ENCODE data around the gene FOLH1.
"Not testable (repeated sequence)": the region's sequence is repeated elsewhere in the genome, so short reads cannot be mapped to it uniquely, and the experiment has no call there.

GRCh38 chr11:49171613-49172012 is 36.8 kb downstream of the FOLH1 start:
- TF ChIP-seq, protein P1, sequence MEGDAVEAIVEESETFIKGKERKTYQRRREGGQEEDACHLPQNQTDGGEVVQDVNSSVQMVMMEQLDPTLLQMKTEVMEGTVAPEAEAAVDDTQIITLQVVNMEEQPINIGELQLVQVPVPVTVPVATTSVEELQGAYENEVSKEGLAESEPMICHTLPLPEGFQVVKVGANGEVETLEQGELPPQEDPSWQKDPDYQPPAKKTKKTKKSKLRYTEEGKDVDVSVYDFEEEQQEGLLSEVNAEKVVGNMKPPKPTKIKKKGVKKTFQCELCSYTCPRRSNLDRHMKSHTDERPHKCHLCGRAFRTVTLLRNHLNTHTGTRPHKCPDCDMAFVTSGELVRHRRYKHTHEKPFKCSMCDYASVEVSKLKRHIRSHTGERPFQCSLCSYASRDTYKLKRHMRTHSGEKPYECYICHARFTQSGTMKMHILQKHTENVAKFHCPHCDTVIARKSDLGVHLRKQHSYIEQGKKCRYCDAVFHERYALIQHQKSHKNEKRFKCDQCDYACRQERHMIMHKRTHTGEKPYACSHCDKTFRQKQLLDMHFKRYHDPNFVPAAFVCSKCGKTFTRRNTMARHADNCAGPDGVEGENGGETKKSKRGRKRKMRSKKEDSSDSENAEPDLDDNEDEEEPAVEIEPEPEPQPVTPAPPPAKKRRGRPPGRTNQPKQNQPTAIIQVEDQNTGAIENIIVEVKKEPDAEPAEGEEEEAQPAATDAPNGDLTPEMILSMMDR (conservative IDR thresholded peaks at IDR 0.05 in 1 of 2, IDR thresholded peaks at IDR 0.05 in 1 of 2; ENCODE audit: extremely low read depth in 1 of 2, insufficient read depth in 1 of 2, low read depth in 1 of 2, low read length in 2 of 2), result not testable (repeated sequence)
- not testable (repeated sequence) for TF ChIP-seq EZH2 (IDR thresholded peaks at IDR 0.05; ENCODE audit: borderline replicate concordance, low read length)

Data from mammary epithelial cell (primary cell).